ENCODE data around the gene PLSCR4.

Gene PLSCR4

DNA sequence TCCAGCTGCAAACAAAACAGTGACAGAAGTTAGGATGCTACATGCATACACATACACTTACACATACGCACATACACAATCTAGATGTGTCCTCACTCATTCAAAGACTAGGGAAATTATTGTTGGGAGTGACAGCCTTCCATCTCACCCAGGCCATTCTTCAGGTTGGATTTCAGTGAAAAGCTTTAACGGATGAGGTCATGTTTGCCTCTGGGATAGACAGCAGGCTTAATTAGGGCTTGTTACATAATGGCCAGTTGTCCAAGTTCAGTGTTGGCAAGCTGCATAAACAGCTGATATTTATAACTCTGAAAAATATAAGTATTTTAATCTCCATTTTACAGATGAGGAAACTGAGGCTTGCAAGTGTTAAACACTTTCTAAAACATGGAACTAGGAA is 54.1 kb downstream of the PLSCR4 start:
- no peak for DNase-seq (ENCODE audit: extremely low read depth in 1 of 2, low read depth in 1 of 2)

DNA sequence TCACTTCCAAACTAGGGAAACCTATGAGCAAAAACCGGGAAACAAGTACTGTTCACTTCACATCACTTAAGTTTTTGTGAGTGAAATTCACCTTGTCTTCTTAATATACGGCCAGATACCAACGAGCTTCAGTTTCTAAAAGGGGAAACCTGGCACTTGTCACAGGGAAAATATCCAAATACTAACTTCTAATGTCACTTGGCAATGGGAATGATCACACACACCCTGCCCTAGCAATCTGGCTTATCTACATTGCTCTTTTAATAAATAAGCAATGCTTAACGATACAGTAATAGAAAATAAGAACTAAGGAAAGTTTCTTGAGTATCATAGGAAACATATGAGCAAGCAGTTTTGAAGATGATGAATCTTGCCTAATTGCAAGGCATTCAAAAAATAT is 55.3 kb downstream of the PLSCR4 start:
- no peak for DNase-seq (ENCODE audit: extremely low read depth in 1 of 2, low read depth in 1 of 2)

GRCh38 chr3:146195030-146195429 is 55.9 kb downstream of the PLSCR4 start:
- DNase-seq (ENCODE audit: extremely low read depth in 1 of 2, low read depth in 1 of 2), result no peak

- no peak for DNase-seq (ENCODE audit: extremely low read depth in 1 of 2, low read depth in 1 of 2)
These were observed 59.9 kb downstream of the PLSCR4 start for GRCh38 chr3:146191051-146191450.

GRCh38 chr3:146189519-146190173 is 61.3 kb downstream of the PLSCR4 start:
- DNase-seq (ENCODE audit: extremely low read depth in 1 of 2, low read depth in 1 of 2), result no peak

GRCh38 chr3:146187334-146187950 is 63.5 kb downstream of the PLSCR4 start:
- no peak for DNase-seq (ENCODE audit: extremely low read depth in 1 of 2, low read depth in 1 of 2)

DNA sequence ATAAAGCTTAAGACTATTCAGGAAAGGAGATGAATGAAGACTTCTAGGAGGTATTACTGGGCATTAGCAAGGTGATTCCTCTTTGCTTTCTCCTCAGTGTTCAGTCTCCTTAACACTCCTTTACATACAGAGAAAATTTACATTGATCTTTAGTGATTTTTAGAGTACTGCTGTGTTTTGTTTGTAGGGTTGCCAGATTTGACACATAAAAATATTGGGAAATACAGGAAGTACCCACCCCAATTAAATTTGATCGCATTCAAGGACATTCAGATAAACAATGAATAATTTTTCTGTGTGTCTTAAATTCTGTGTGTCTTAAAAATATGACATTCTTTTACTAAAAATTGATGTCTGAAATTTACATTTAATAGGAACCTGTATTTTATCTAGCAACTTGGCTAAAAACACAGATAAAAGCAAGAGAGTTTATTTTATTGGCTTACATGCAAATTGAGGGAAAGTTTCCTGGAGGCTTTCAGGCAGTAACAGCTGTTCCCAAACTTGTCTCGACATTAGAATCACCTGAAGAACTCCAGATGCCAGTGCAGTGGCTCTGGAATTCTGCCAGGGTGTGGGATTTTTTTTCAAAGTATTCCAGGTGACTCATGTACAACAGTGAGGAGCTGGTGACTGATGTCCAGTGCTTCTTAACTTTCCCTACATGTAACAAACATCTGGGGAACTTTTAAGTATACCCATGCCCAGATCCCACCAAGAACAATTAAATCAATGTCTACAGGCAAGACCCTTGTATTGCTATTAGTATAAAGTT is 66.5 kb downstream of the PLSCR4 start:
- no peak for DNase-seq (ENCODE audit: extremely low read depth in 1 of 2, low read depth in 1 of 2)

DNA sequence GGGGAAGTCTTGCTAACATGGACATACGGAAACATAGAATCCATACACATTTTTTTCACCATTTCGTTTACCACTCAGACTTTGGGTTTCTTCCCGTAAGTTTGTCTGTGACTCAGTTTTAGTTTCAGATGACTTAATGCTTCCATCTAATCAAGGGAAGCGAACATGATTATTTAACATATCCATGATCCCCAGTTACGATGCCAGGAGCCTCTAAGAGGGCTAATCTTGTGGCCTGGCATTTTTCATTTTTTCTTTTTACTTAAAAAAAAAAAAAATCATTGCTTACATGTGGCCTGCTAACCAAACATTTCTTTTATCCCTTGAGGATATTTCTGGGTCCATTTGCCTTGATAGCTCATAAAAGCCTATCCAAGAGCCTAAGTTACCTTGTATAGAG is 69.7 kb downstream of the PLSCR4 start:
- DNase-seq (ENCODE audit: extremely low read depth in 1 of 2, low read depth in 1 of 2), result no peak

- DNase-seq (ENCODE audit: extremely low read depth in 1 of 2, low read depth in 1 of 2), result no peak
These were observed 70.5 kb downstream of the PLSCR4 start for GRCh38 chr3:146180376-146180775.

DNA sequence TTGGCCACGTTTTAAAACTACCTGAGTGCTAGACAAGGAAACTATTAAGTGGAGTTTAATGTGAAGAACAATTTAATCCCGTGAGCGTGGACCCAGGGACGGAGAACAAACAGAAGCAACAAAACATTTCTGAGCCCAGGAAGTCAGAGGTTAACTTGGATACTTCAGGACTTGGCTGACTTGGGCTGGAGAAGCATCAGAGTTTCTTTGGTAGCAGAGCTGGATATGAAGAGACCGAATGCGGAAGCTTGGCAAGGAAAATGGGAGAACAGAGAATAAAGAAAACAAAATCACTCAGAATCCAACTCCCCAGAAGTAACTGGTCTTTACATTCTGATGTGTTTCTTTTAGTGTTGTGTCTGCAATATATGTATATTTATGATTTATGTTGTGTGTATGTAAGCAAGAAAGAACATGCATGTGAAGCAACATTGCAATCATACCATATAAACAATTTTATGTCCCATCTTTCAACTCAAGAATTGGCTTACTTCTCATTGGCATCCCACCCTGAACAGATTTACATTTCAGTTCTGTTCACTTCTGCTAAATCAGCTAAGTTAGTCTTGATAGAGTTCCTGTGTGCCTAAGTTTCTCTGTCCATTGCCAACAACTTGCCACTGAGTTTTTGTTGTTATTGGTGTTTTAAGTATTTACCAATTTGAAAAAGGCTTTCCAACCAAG is 72.8 kb downstream of the PLSCR4 start:
- DNase-seq (ENCODE audit: extremely low read depth in 1 of 2, low read depth in 1 of 2), result no peak

DNA sequence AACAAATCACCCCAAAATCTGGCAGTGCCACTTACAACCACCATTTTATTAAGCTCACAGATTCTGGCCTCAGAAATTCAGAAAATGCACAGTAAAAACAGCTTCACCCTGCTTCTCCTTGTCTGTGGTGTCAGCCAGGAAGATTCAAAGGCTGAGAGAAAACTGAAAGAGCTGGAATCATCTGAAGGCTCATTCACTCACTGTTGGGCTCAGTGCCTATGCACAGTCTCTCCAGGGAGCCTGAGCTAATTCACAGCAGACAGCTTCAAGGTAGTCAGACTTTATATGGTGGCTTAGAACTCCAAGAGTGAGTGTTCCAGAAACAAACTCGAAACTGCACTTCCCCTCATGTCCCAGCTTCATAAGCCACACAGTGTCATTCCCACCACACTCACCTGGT is 73.4 kb downstream of the PLSCR4 start:
- DNase-seq (ENCODE audit: extremely low read depth in 1 of 2, low read depth in 1 of 2), result no peak

GRCh38 chr3:146177072-146177471 is 73.8 kb downstream of the PLSCR4 start:
- DNase-seq (ENCODE audit: extremely low read depth in 1 of 2, low read depth in 1 of 2), result no peak

- no peak for DNase-seq (ENCODE audit: extremely low read depth in 1 of 2, low read depth in 1 of 2)
These were observed 78.3 kb downstream of the PLSCR4 start for GRCh38 chr3:146172586-146172985.

DNA sequence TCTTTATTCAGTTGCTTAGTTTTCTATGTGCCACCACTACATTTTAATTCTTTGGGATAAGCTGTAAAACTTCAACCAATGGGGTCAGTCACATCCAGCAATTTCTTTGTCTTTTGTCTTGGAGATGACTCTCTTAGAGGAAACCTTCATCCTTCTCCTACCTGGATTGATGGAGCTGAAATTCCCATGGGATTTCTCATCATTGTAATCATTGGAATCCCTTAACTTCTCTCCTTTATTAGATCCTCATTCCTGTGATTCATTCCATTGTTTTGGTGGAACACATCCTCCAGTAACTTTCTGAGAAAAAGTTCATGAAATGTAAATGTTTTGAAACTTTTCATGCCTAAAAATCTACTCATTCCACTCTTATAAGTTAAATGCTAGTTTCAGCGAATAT is 80.3 kb downstream of the PLSCR4 start:
- DNase-seq (ENCODE audit: extremely low read depth in 1 of 2, low read depth in 1 of 2), result no peak

- DNase-seq (ENCODE audit: extremely low read depth in 1 of 2, low read depth in 1 of 2), result no peak
These were observed 81.0 kb downstream of the PLSCR4 start for GRCh38 chr3:146169891-146170290.

- no peak for DNase-seq (ENCODE audit: extremely low read depth in 1 of 2, low read depth in 1 of 2)
These were observed 84.1 kb downstream of the PLSCR4 start for GRCh38 chr3:146166826-146167225.

DNA sequence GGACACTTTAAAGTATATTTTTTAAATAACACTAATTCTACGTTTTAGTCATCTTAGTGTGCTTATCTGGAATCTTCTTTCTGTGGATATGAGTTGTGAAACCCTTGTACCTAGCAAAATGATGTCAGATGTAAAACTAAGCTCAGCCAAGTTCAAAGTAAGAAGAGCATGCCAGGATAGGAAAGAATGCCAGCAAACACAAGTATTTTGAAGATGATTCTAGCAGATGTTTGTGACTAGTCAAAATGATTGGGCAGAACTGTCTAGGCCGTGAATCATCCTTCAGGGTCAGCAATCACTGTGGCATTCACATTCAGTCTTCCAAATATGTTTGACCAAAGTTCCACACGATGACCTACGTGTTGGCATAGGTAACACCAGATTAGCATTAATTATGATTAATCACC is 84.5 kb downstream of the PLSCR4 start:
- no peak for DNase-seq (ENCODE audit: extremely low read depth in 1 of 2, low read depth in 1 of 2)

- no peak for DNase-seq (ENCODE audit: extremely low read depth in 1 of 2, low read depth in 1 of 2)
These were observed 85.0 kb downstream of the PLSCR4 start for GRCh38 chr3:146165877-146166276.

DNA sequence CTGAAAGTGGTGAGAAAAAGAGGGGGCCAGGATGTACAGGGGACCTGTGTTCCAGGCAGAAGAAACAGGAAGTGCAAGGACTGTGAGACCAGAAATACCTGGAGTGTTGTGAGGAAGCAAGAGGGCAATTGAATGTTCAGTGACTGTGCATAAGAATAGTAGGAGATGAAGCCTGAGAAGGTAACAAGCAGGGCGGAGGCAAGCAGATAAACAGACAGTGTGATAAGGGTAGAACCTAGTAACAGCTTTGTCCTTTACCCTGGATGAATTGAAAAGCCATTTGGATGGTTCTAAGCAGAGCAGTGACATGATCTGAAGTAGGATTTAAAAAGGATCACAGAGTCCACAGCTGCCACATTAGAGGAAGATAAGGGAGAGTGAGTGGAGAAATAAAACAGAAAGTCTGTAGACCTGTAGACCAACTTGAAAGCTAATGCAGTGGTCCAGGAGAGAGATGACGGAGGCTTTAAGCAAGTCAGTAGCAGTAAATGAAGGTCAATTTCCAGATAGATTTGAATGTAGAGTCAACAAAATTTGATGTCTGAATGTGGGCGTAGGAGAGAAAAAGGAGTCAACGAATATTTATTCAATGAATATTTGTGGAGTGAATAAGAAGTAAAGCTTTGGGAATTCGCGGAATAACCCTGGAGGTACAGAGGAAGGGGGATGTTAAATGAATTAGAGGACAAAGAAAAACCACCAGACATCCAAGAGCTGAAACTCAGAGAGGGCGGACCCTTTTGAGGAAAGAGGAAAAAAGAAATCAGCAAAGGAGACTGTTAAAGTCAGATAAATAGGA is 85.7 kb downstream of the PLSCR4 start:
- DNase-seq (ENCODE audit: extremely low read depth in 1 of 2, low read depth in 1 of 2), result no peak

- no peak for DNase-seq (ENCODE audit: extremely low read depth in 1 of 2, low read depth in 1 of 2)
These were observed 86.4 kb downstream of the PLSCR4 start for GRCh38 chr3:146164506-146164905.

DNA sequence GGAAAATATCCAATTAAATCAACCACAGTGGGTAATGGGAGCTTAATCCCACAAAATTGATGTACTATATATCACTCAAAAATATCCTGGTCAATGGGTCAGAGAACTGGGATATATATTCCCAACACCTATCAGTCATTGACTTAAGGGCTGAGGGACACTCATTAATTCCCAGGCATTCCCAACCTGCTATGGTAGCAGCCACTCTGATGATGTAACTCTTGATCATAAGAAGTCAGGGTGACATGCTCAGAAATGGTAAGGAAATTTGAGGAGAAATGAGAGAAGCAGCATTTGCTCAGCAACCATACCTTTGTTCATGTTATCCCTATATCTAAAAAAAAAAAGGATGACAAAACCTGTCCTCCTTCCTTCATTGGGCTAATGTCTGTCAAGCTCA is 86.8 kb downstream of the PLSCR4 start:
- DNase-seq (ENCODE audit: extremely low read depth in 1 of 2, low read depth in 1 of 2), result no peak
